Measurements from ENCODE around the gene ITSN2.

- TF ChIP-seq EZH2 (IDR thresholded peaks at IDR 0.05; ENCODE audit: borderline replicate concordance, insufficient read depth, low read length, poor library complexity, severe bottlenecking) (no peak), CTCF (IDR thresholded peaks at IDR 0.05; ENCODE audit: poor library complexity, severe bottlenecking) (no peak), RAD21 (conservative IDR thresholded peaks at IDR 0.05) (no peak)
These were observed 122.2 kb downstream of the ITSN2 start for GRCh38 chr2:24238158-24238557.
